Measurements from ENCODE around the gene ADAMTS4. TPM values are rescaled to one million over a fixed set of nuclear protein-coding genes. Genes with fewer than 3 reads are reported as not detected.

Gene ADAMTS4
- total and polyA plus RNA-seq, 9 of the 15 experiments (the other 6 are each of a cell fraction or from before 2014, with no cell fraction given), result 0.07 to 3.7 (median 0.41) TPM

DNA sequence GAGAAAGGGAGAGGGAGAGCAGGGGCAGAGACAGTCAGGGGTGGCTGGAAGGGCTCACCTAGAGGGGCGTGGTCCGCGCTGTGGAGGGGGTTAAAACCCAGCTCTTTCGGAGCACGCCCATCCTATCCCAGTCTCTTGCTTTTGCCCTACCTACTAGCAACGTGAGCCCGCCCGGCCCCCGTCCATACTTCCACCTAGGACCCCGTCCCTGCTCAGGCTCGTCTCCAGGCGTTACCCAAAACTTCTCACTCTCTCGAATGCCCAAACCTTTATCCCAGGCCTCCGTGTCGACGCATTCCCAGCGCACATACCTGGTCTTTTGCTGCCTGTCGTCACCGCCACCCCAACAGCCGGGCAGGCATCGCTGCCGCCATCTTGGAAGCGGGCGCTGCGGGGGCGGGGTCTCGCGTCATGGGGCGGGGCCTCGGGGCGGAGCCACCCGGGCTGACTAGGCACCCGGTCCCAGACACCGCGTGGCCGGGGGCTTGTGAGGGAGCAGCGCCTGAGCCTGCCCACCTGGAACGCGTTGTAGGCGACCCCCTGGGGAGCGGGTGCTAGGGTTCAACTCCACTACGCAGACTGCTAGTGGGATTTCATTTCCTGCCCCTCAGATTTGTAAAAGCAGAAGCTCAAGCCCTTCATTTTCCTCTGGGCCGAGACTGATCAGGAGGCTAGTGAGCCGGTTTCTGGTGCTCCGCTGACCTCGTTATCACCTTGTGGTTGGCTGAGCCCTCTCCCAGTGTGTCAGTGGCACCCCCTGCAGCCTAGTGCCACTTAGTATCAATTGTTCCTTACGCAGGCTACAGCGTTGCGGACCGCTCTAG, 21.5 kb downstream of the ADAMTS4 start, which contains the start of gene B4GALT3 (continued):
- TF ChIP-seq, protein P1, sequence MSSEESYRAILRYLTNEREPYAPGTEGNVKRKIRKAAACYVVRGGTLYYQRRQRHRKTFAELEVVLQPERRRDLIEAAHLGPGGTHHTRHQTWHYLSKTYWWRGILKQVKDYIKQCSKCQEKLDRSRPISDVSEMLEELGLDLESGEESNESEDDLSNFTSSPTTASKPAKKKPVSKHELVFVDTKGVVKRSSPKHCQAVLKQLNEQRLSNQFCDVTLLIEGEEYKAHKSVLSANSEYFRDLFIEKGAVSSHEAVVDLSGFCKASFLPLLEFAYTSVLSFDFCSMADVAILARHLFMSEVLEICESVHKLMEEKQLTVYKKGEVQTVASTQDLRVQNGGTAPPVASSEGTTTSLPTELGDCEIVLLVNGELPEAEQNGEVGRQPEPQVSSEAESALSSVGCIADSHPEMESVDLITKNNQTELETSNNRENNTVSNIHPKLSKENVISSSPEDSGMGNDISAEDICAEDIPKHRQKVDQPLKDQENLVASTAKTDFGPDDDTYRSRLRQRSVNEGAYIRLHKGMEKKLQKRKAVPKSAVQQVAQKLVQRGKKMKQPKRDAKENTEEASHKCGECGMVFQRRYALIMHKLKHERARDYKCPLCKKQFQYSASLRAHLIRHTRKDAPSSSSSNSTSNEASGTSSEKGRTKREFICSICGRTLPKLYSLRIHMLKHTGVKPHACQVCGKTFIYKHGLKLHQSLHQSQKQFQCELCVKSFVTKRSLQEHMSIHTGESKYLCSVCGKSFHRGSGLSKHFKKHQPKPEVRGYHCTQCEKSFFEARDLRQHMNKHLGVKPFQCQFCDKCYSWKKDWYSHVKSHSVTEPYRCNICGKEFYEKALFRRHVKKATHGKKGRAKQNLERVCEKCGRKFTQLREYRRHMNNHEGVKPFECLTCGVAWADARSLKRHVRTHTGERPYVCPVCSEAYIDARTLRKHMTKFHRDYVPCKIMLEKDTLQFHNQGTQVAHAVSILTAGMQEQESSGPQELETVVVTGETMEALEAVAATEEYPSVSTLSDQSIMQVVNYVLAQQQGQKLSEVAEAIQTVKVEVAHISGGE (CRISPR knock-in tag; IDR thresholded peaks at IDR 0.05), result peak in 1 of 3 experiments; percentile 71; a peak in 2 of 6 replicates
- TF ChIP-seq RBM39 (optimal IDR thresholded peaks at IDR 0.05; ENCODE audit: low read depth, low read length) (peak; percentile 19), POLR2B (IDR thresholded peaks at IDR 0.05; ENCODE audit: low read depth, partially characterized antibody) (peak; percentile 91), POLR2A (conservative IDR thresholded peaks at IDR 0.05) (peak; percentile 95), TCF3 (CRISPR knock-in tag; IDR thresholded peaks at IDR 0.05) (no peak), RFX5 (IDR thresholded peaks at IDR 0.05; ENCODE audit: low read depth, low read length) (no peak), MCM7 (IDR thresholded peaks at IDR 0.05) (no peak), HIVEP1 (CRISPR knock-in tag; IDR thresholded peaks at IDR 0.05) (0 out of 2 replicates have a peak, but pooled peaks have one; percentile 10), FOS (IDR thresholded peaks at IDR 0.05; ENCODE audit: extremely low read depth, insufficient read length) (no peak), CHD1 (IDR thresholded peaks at IDR 0.05; ENCODE audit: low read length) (no peak), BHLHE40 (IDR thresholded peaks at IDR 0.05; ENCODE audit: low read length) (no peak), ILF3 (IDR thresholded peaks at IDR 0.05; ENCODE audit: borderline replicate concordance) (no peak), GTF2E2 (tag; IDR thresholded peaks at IDR 0.05) (no peak; the same call in 1 of the 2 replicates), CAMTA2 (CRISPR knock-in tag; conservative IDR thresholded peaks at IDR 0.05) (no peak), DNMT1 (IDR thresholded peaks at IDR 0.05) (no peak), E2F3 (CRISPR knock-in tag; IDR thresholded peaks at IDR 0.05) (no peak), RBM17 (IDR thresholded peaks at IDR 0.05; ENCODE audit: borderline replicate concordance, low read depth, low read length) (no peak), LCOR (CRISPR knock-in tag; IDR thresholded peaks at IDR 0.05) (peak; percentile 69; the same call in 1 of the 2 replicates), BDP1 (IDR thresholded peaks at IDR 0.05; ENCODE audit: insufficient read depth, insufficient read length) (no peak), ZFP30 (CRISPR knock-in tag; IDR thresholded peaks at IDR 0.05; ENCODE audit: borderline replicate concordance) (no peak), TGIF2 (CRISPR knock-in tag; IDR thresholded peaks at IDR 0.05) (no peak)
- TF ChIP-seq, protein P2, sequence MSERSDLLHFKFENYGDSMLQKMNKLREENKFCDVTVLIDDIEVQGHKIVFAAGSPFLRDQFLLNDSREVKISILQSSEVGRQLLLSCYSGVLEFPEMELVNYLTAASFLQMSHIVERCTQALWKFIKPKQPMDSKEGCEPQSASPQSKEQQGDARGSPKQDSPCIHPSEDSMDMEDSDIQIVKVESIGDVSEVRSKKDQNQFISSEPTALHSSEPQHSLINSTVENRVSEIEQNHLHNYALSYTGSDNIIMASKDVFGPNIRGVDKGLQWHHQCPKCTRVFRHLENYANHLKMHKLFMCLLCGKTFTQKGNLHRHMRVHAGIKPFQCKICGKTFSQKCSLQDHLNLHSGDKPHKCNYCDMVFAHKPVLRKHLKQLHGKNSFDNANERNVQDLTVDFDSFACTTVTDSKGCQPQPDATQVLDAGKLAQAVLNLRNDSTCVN (CRISPR knock-in tag; IDR thresholded peaks at IDR 0.05), result no peak
- TF ChIP-seq, protein P3, sequence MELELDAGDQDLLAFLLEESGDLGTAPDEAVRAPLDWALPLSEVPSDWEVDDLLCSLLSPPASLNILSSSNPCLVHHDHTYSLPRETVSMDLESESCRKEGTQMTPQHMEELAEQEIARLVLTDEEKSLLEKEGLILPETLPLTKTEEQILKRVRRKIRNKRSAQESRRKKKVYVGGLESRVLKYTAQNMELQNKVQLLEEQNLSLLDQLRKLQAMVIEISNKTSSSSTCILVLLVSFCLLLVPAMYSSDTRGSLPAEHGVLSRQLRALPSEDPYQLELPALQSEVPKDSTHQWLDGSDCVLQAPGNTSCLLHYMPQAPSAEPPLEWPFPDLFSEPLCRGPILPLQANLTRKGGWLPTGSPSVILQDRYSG (tag; conservative IDR thresholded peaks at IDR 0.05; ENCODE audit: low read depth), result 0 out of 2 replicates have a peak, but pooled peaks have one; percentile 57
